ENCODE measurements around the gene SLC45A2.

Gene SLC45A2

DNA sequence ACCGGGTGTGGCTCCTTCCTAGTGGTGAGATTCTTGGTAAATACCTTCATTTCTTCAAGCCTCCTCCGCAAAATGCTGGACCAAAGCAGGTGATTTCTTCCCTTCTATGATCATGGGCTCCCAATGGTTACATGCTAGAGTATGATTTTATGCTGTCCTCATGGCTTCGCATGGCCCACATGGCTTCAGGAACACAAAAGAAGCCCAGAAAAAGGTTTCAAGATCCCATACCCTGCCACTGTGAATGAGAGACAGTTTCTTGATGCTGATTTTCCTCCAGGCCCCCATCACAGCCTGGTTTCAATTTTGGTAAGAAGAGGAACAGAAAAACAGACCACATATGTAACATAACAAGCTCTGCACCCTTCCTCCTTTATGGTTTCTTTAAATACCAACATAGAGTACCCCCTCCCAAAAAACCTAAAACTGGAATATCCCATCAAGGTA lies 50.7 kb downstream of the SLC45A2 start:
- no peak overlapping the region for H2AFZ ChIP-seq (ENCODE audit: low read depth)
- no peak for TF ChIP-seq CTCF (conservative IDR thresholded peaks at IDR 0.05; ENCODE audit: low read depth, low read length)
- no peak overlapping the region for H3K9ac ChIP-seq
- no peaks in the 10 kb centered on the region for H3K36me3 ChIP-seq (ENCODE audit: insufficient read depth)
- no peaks in the 10 kb centered on the region for H3K4me1 ChIP-seq (ENCODE audit: low read depth, poor library complexity, severe bottlenecking)
- H4K20me1 ChIP-seq (ENCODE audit: insufficient read depth): no peaks in the 10 kb centered on the region
- H3K4me2 ChIP-seq: no peak overlapping the region
- H3K27me3 ChIP-seq (ENCODE audit: insufficient read depth, low read depth): no peaks in the 10 kb centered on the region
- H3K4me3 ChIP-seq (IDR thresholded peaks at IDR 0.05; ENCODE audit: insufficient read depth, low read depth, low read length): no peak overlapping the region
- H3K79me2 ChIP-seq (ENCODE audit: insufficient read depth, low read depth): no peaks in the 10 kb centered on the region
- no peak overlapping the region for H3K27ac ChIP-seq

DNA sequence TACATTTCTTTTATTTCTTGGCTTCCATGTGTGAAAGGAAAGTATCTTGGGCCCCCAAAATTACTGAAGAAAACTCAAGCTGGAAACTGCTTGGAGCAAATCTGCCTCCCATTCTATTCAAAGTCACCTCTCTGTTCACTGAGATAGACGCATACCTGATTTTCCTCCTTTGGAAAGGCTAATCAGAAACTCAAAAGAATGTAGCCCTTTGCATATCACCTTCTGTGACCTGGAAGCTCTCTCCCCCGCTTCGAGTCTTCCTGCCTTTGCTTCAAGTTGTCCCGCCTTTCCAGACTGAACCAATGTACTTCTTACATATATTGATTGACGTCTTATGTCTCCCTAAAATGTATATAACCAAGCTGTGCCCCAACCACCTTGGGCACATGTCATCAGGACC lies 53.4 kb downstream of the SLC45A2 start:
- no peaks in the 10 kb centered on the region for H3K79me2 ChIP-seq (ENCODE audit: insufficient read depth, low read depth)
- no peak for TF ChIP-seq CTCF (conservative IDR thresholded peaks at IDR 0.05; ENCODE audit: low read depth, low read length)
- no peaks in the 10 kb centered on the region for H4K20me1 ChIP-seq (ENCODE audit: insufficient read depth)
- no peaks in the 10 kb centered on the region for H3K36me3 ChIP-seq (ENCODE audit: insufficient read depth)
- no peak overlapping the region for H2AFZ ChIP-seq (ENCODE audit: low read depth)
- no peak overlapping the region for H3K4me3 ChIP-seq (IDR thresholded peaks at IDR 0.05; ENCODE audit: insufficient read depth, low read depth, low read length)
- H3K27me3 ChIP-seq (ENCODE audit: insufficient read depth, low read depth): no peaks in the 10 kb centered on the region
- H3K27ac ChIP-seq: no peak overlapping the region
- no peak overlapping the region for H3K4me2 ChIP-seq
- H3K9ac ChIP-seq: no peak overlapping the region
- no peaks in the 10 kb centered on the region for H3K4me1 ChIP-seq (ENCODE audit: low read depth, poor library complexity, severe bottlenecking)

GRCh38 chr5:33929925-33930690 lies 54.4 kb downstream of the SLC45A2 start:
- Histone ChIP-seq H3K27me3 (ENCODE audit: insufficient read depth, low read depth) (no peaks in the 10 kb centered on the region), H3K4me3 (IDR thresholded peaks at IDR 0.05; ENCODE audit: insufficient read depth, low read depth, low read length) (no peak overlapping the region), H3K9ac (no peak overlapping the region), H3K27ac (no peak overlapping the region), H4K20me1 (ENCODE audit: insufficient read depth) (no peaks in the 10 kb centered on the region), H3K4me2 (no peak overlapping the region), H3K36me3 (ENCODE audit: insufficient read depth) (no peaks in the 10 kb centered on the region), H2AFZ (ENCODE audit: low read depth) (no peak overlapping the region), H3K4me1 (ENCODE audit: low read depth, poor library complexity, severe bottlenecking) (no peaks in the 10 kb centered on the region), H3K79me2 (ENCODE audit: insufficient read depth, low read depth) (no peaks in the 10 kb centered on the region)
- no peak for TF ChIP-seq CTCF (conservative IDR thresholded peaks at IDR 0.05; ENCODE audit: low read depth, low read length)

DNA sequence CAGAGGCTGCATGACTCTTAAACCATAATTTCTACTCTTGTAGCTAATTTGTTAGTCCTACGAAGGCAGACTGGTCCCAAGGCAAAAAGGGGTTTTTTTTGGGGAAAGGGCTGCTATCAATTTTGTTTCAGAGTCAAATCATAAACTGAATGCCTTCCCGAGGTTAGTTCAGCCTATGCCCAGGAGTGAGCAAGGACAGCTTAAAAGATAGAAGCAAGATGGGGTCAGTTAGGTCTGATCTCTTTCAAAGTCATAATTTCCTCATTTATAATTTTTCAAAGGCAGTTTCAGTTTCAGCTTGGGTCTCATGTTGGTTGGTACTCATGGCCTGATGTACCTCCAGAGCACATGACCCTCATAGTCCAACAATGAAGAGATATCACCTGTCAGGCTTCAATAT lies 56.2 kb downstream of the SLC45A2 start:
- Histone ChIP-seq H3K36me3 (ENCODE audit: insufficient read depth) (no peaks in the 10 kb centered on the region), H3K4me3 (IDR thresholded peaks at IDR 0.05; ENCODE audit: insufficient read depth, low read depth, low read length) (no peak overlapping the region), H2AFZ (ENCODE audit: low read depth) (no peak overlapping the region), H3K4me1 (ENCODE audit: low read depth, poor library complexity, severe bottlenecking) (no peaks in the 10 kb centered on the region), H3K9ac (no peak overlapping the region), H3K4me2 (no peak overlapping the region), H3K27ac (no peak overlapping the region), H4K20me1 (ENCODE audit: insufficient read depth) (no peaks in the 10 kb centered on the region), H3K79me2 (ENCODE audit: insufficient read depth, low read depth) (no peaks in the 10 kb centered on the region), H3K27me3 (ENCODE audit: insufficient read depth, low read depth) (no peaks in the 10 kb centered on the region)
- no peak for TF ChIP-seq CTCF (conservative IDR thresholded peaks at IDR 0.05; ENCODE audit: low read depth, low read length)

All from KMS-11 (cell line).